Gastroesophageal sphincter (tissue), 3 donors: ENCODE results near the gene SPSB4.

Source experiments
- POLR2A ChIP-seq, 2 donors: fragments of 450-650 bp; IDR thresholded peaks; one replicate each; pipeline ENCODE4 v1.6.1; 2017; ENCODE audit warnings: antibody characterized with exemption in 2 of 2, mild to moderate bottlenecking in 2 of 2, moderate library complexity in 1 of 2
- POLR2AphosphoS5 ChIP-seq: sonication (generic); formaldehyde crosslinking; IDR thresholded peaks from one replicate; pipeline ENCODE4 v1.6.1; 2017; ENCODE audit warnings: antibody characterized with exemption
- TF ChIP-seq, protein P1 (sequence below), 4 experiments: fragments of 200-600 bp in 2 of 4; fragments of 450-650 bp in 2 of 4; sonication (generic) in 1 of 4; IDR thresholded peaks; one replicate each; pipeline ENCODE4 v1.5.1; 2017 to 2019; ENCODE audit warnings: antibody characterized with exemption in 4 of 4, mild to moderate bottlenecking in 2 of 4, moderate library complexity in 2 of 4

DNA sequence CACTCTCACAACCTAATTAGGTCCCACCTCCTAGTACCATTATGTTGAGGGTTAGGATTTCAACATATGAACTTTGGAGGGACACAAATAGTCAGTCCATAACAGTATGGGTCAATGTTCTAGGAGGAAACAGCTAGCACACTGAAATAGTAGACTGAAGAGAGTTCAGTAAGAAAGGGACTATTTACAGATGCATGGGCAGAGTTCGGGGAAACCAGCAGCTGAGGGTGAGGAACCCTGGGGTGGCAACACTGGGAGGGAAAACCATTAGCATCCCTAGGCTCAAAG, 102.5 kb downstream of the SPSB4 start:
- TF ChIP-seq, protein P1, sequence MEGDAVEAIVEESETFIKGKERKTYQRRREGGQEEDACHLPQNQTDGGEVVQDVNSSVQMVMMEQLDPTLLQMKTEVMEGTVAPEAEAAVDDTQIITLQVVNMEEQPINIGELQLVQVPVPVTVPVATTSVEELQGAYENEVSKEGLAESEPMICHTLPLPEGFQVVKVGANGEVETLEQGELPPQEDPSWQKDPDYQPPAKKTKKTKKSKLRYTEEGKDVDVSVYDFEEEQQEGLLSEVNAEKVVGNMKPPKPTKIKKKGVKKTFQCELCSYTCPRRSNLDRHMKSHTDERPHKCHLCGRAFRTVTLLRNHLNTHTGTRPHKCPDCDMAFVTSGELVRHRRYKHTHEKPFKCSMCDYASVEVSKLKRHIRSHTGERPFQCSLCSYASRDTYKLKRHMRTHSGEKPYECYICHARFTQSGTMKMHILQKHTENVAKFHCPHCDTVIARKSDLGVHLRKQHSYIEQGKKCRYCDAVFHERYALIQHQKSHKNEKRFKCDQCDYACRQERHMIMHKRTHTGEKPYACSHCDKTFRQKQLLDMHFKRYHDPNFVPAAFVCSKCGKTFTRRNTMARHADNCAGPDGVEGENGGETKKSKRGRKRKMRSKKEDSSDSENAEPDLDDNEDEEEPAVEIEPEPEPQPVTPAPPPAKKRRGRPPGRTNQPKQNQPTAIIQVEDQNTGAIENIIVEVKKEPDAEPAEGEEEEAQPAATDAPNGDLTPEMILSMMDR (IDR thresholded peaks at IDR 0.05): no peak
- no peak for TF ChIP-seq POLR2AphosphoS5
- TF ChIP-seq POLR2A (IDR thresholded peaks at IDR 0.05): no peak
